ENCODE data around the gene ISOC1.

DNA sequence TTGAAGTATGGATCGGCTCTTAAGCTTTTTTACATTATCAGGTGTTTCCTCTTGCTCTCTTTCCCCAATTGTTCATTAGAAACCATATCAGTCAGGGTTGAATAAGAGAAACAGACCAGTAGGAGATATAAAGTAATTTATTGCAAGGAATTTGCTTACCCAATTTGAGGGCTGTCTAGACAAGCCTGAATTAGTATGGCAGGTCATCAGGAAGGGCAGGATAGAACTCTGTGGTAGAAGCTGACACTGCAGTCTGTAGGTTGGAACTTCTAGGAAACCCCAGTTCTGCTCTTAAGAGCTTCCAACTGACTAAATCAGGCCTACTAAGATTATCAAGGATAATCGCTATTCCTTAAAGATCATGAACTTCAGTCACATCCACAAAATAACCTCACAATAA lies 24.3 kb downstream of the ISOC1 start:
- TF ChIP-seq, protein P1, sequence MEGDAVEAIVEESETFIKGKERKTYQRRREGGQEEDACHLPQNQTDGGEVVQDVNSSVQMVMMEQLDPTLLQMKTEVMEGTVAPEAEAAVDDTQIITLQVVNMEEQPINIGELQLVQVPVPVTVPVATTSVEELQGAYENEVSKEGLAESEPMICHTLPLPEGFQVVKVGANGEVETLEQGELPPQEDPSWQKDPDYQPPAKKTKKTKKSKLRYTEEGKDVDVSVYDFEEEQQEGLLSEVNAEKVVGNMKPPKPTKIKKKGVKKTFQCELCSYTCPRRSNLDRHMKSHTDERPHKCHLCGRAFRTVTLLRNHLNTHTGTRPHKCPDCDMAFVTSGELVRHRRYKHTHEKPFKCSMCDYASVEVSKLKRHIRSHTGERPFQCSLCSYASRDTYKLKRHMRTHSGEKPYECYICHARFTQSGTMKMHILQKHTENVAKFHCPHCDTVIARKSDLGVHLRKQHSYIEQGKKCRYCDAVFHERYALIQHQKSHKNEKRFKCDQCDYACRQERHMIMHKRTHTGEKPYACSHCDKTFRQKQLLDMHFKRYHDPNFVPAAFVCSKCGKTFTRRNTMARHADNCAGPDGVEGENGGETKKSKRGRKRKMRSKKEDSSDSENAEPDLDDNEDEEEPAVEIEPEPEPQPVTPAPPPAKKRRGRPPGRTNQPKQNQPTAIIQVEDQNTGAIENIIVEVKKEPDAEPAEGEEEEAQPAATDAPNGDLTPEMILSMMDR (IDR thresholded peaks at IDR 0.05; ENCODE audit: low read depth, low read length, poor library complexity, severe bottlenecking), result no peak
- no peak for TF ChIP-seq EZH2phosphoT487 (IDR thresholded peaks at IDR 0.05; ENCODE audit: borderline replicate concordance, low read length)

Measured in DOHH2 (cell line).